HFF-Myc (cell line): ENCODE results near the gene WRAP53.
A peak's percentile ranks its signal among the peaks of the same experiment; 100 is the strongest.
"Not testable (repeated sequence)": the region's sequence is repeated elsewhere in the genome, so short reads cannot be mapped to it uniquely, and the experiment has no call there.

ENCODE experiments used
- DNase-seq: peaks from one replicate; pipeline ENCODE4 v3.0.0-alpha.2; 2011; ENCODE audit warnings: low read depth; ENCODE audit errors: extremely low read depth
- H3K4me3 ChIP-seq: replicated peaks from 2 replicates; pipeline ENCODE4 v1.5.1; 2011; ENCODE audit warnings: low read depth, mild to moderate bottlenecking, control low read depth, low read length
- TF ChIP-seq, protein P1 (sequence below): IDR thresholded peaks from 2 replicates; pipeline ENCODE4 v1.5.1; 2012; ENCODE audit warnings: mild to moderate bottlenecking, low read depth, low read length, control low read depth; ENCODE audit errors: missing control alignments

WRAP53 gene

DNA sequence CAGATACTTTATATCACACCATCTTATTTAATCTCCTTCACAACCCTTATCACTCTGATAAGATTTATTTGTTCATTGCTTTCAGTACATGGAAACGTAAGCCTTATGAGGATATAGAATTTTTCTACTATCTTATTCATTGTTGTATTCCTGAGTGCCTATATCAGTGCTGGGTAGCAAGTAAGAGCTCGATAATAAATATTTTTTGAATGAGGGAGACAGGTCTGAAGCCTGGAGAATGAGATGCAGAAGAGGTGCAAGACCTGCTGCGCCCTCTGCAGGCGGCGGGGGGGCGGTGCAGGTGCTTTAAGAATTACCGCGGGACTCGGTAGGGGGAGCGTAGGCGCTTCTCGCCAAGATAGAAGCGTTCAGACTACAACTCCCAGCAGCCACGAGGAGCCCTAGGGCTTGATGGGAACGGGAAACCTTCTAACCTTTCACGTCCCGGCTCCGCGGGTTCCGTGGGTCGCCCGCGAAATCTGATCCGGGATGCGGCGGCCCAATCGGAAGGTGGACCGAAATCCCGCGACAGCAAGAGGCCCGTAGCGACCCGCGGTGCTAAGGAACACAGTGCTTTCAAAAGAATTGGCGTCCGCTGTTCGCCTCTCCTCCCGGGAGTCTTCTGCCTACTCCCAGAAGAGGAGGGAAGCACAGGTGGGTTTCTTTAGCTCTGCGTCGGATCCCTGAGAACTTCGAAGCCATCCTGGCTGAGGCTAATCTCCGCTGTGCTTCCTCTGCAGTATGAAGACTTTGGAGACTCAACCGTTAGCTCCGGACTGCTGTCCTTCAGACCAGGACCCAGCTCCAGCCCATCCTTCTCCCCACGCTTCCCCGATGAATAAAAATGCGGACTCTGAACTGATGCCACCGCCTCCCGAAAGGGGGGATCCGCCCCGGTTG is at the start of gene WRAP53:
Gene WRAP53, plus strand, starts transcription at position 570 of the 900 bp plus-strand sequence. Its CDS starts 172 bp downstream, at position 742.
- peak within 1 kb of the TSS; percentile 90 for H3K4me3 ChIP-seq
- peak; percentile 96 for DNase-seq
- TF ChIP-seq, protein P1, sequence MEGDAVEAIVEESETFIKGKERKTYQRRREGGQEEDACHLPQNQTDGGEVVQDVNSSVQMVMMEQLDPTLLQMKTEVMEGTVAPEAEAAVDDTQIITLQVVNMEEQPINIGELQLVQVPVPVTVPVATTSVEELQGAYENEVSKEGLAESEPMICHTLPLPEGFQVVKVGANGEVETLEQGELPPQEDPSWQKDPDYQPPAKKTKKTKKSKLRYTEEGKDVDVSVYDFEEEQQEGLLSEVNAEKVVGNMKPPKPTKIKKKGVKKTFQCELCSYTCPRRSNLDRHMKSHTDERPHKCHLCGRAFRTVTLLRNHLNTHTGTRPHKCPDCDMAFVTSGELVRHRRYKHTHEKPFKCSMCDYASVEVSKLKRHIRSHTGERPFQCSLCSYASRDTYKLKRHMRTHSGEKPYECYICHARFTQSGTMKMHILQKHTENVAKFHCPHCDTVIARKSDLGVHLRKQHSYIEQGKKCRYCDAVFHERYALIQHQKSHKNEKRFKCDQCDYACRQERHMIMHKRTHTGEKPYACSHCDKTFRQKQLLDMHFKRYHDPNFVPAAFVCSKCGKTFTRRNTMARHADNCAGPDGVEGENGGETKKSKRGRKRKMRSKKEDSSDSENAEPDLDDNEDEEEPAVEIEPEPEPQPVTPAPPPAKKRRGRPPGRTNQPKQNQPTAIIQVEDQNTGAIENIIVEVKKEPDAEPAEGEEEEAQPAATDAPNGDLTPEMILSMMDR: peak; percentile 94

DNA sequence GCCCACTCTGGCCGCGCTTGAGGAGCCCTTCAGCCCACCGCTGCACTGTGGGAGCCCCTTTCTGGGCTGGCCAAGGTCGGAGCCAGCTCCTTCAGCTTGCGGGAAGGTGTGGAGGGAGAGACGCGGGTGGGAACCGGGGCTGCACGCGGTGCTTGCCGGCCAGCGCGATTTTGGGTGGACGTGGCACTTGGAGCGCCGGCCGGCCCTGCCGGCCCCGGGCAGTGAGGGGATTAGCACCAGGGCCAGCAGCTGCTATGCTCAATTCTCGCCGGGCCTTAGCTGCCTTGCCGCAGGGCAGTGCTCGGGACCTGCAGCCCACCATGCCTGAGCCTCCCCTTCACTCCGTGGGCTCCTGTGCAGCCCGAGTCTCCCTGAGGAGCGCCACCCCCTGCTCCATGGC is 47.5 kb upstream of the WRAP53 start:
- TF ChIP-seq, protein P1: no peak
- no peak overlapping the region for H3K4me3 ChIP-seq
- DNase-seq: no peak

DNA sequence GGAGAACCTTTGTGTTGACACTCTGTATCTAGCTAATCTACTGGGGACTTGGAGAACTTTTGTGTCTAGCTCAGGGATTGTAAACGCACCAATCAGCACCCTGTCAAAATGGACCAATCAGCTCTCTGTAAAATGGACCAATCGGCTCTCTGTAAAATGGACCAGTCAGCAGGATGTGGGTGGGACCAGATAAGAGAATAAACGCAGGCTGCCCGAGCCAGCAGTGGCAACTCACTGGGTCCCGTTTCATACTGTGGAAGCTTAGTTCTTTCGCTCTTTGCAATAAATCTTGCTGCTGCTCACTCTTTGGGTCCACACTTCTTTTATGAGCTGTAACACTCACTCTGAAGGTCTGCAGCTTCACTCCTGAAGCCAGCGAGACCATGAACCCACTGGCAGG is 46.6 kb upstream of the WRAP53 start:
- not testable (repeated sequence) for H3K4me3 ChIP-seq

DNA sequence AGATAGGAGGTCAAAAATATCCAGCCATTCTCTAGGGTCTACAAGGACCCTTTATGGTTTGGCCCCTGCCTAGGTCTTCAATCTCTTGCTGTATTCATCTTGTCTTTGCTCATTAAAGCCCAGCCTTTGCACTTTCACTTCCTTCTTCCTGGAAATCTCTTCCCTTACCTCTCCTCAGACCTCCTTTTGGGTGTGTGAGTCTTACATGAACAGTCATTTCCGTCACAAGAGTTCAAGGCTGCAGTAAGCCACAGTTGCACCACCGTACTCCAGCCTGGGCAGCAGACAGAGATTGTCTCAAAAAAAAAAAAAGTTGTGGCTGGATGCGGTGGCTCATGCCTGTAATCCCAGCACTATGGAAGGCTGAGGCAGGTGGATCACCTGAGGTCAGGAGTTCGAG is 43.5 kb upstream of the WRAP53 start:
- no peak overlapping the region for H3K4me3 ChIP-seq
- no peak for DNase-seq
- TF ChIP-seq, protein P1: no peak

More for the DNA sequence above, 46.6 kb upstream of the WRAP53 start:
- not testable (repeated sequence) for DNase-seq

DNA sequence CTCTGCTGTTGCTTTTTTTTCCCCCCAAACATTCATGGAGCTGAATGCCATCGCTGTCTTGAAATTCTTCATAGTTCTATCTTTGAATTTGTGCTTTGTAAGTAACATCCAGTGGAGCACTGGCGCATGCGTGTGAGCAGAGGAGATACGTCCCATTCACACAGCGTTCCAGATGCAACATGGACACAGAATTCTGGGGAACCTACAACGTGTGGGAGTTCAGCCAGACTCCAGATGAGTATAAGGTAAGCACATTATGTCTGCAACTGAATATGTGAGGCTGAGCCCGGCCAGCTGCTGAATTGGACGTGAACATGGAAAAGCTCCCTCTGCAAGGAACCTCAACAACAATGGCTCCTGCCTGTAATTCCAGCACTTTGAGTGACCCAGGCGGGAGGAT is 41.8 kb upstream of the WRAP53 start:
- TF ChIP-seq, protein P1: no peak
- no peak for DNase-seq
- H3K4me3 ChIP-seq: no peak overlapping the region

DNA sequence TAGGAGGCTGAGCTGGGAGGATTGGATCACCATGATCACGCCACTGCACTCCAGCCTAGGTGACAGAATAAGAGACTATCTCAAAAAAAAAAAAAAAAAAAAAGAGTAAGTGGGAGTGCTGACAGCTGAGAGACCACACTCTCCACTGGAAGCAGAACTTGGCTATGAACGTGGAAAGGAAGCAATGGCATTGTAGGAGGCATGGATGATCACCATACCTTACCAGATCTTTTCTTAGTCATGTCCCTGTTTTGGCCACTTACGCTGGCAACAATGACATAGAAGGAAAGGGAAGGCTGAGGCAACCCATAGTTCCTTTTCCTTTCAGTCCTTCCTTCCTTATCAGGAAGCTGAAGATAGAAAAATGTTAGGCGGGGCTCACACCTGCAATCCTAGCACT is 41.3 kb upstream of the WRAP53 start:
- DNase-seq: no peak
- TF ChIP-seq, protein P1: no peak
- H3K4me3 ChIP-seq: no peak overlapping the region

DNA sequence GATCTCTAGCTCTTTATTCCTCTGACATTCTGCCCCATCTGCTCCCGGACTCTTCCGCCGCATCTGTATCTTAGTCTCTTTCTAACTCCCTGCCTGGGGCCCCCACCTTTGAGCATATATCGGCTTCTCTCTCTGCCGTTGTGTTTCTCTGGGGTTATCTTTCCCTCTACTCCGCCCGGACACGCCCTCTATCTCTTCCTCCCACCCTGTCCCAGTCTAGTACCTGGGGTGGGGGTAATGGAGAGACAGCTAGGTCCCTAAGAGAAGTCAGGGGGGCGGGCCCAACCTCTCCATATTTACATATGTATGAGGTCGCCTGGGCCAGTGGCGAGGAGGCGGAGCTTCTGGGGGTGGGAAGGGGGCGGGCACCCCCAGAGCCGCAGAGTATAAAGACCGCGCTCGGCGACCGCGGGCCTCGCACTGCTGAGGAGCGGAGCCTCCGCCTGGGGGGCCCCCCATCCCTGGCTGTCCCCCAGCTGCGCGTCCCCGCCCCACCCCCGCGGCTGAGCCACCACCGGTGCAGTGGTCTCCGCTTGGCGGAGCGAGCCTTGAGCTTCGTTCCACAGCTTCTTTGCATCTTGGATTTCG is 37.7 kb upstream of the WRAP53 start, which contains the start of gene ATP1B2:
Gene ATP1B2, plus strand, starts transcription at position 418 of the 588 bp plus-strand sequence. CDS start 593 bp downstream, outside the sequence.
- peak within 1 kb of the TSS; percentile 19 for H3K4me3 ChIP-seq
- TF ChIP-seq, protein P1: no peak
- no peak for DNase-seq
